NCI-H2196 treated with DMSO at 0.1 percent for 48 hours (cell line): ENCODE results near the gene FAM117B.
A peak's percentile ranks its signal among the peaks of the same experiment; 100 is the strongest.

Source experiments
- DNase-seq: peaks from one replicate; lab custom pipeline; 2025; ENCODE audit not compliant: unreplicated experiment; lab: John Stamatoyannopoulos, UW

FAM117B gene

GRCh38 chr2:202807431-202808138 is 172.8 kb downstream of the FAM117B start:
- DNase-seq: peak; percentile 43

- DNase-seq: no peak
These were observed 174.0 kb downstream of the FAM117B start for GRCh38 chr2:202808754-202809153.

DNA sequence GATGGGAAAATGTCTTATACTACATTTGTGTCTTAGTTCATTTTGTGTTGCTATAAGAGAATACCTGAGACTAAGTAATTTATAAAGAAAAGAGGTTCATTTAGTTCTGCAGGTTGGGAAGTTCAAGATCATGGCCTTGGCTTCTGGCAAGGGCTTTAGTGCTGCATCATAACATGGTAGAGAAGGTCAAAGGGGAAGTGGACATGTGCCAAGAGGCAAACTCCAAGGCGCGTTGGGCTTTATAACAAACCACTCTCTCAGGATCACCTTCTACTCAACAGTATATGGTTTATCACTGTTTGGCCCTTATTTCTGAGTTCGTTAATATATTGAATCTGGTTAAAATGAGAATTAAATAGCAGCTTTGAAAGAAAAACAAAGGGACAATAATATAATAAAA is 178.6 kb downstream of the FAM117B start:
- no peak for DNase-seq

DNA sequence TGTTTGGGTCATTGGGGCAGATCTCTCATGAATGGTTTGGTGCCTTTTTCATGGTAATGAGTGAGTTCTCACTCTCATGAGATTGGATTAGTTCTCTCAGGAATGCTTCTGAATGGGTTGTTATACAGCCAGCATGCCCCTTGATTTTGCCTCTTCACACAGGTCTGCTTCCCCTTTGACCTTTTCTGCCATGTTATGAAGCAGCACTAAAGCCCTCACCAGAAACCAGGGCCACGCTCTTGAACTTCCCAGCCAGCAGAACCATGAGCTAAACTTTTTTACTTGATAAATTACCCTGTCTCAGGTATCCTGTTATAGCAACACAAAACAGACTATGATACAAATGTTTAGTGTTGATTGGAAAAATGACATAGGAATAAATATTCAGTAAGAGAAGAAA is 179.5 kb downstream of the FAM117B start:
- DNase-seq: no peak

- DNase-seq: no peak
These were observed 181.0 kb downstream of the FAM117B start for GRCh38 chr2:202815548-202816360.

DNA sequence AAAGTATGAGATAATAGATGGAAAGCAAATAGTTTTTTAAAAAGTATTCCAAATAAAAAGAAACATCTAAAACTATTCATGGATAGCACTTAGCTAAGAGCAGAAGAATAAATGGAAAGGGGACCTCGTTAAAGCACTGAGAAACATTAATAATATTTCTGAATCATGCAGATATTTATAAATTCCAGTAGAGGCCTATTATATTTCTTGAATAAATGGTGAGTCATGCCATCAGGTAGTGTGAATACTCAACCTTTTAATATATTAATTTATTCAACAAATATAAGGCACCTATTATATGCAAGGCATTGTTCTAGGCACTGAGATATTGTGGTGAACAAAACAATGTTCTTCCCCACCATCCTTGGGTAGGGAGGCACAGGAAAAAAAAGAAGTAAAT is 183.0 kb downstream of the FAM117B start:
- DNase-seq: no peak

- DNase-seq: no peak
These were observed 183.6 kb downstream of the FAM117B start for GRCh38 chr2:202818321-202818720.
